Measurements from ENCODE around the gene RPL32. TPM values are rescaled to one million over a fixed set of nuclear protein-coding genes. Genes with fewer than 3 reads are reported as not detected.

RPL32 gene
- total and polyA plus RNA-seq, 2 experiments from 2014 or later: 426 to 947 TPM

- DNase-seq: no peak
- Histone ChIP-seq H3K9me3 (ENCODE audit: low read depth) (no peaks in the 10 kb centered on the region), H3K79me2 (ENCODE audit: insufficient read depth) (no peaks in the 10 kb centered on the region), H2AFZ (no peak overlapping the region), H3K4me1 (ENCODE audit: insufficient read depth) (no peaks in the 10 kb centered on the region), H3K4me3 (no peak overlapping the region), H3K36me3 (ENCODE audit: low read depth) (no peaks in the 10 kb centered on the region), H3K9ac (no peak overlapping the region), H3F3A (ENCODE audit: insufficient read depth) (peaks cover 2% of the 10 kb centered on the region; the same call in 1 of the 2 replicates), H3K9me2 (ENCODE audit: insufficient read depth) (no peaks in the 10 kb centered on the region), H4K20me1 (ENCODE audit: insufficient read depth) (no peaks in the 10 kb centered on the region), H3K27me3 (replicated peaks; ENCODE audit: insufficient read depth) (no peaks in the 10 kb centered on the region), H3K27ac (no peak overlapping the region), H3K4me2 (ENCODE audit: unreplicated experiment) (no peak overlapping the region)
- WGBS, 2 experiments (ENCODE audit: low coverage in 1 of 2, low lambda C conversion rate in 2 of 2, missing lambda C conversion rate in 2 of 2): 90 to 91% methylated on average over 12 of the region's 12 CpGs
- in situ Hi-C loops (cut with MboI): no loop called here
- no peak for TF ChIP-seq EZH2 (IDR thresholded peaks at IDR 0.05; ENCODE audit: insufficient read depth, poor library complexity, severe bottlenecking)
- no peak for TF ChIP-seq EZH2phosphoT487 (IDR thresholded peaks at IDR 0.05; ENCODE audit: insufficient read depth, low read depth)
Measured at GRCh38 chr3:12803371-12803770, 38.0 kb downstream of the RPL32 start.

- 72 to 81% methylated on average over 7 of the region's 7 CpGs for WGBS, 2 experiments (ENCODE audit: low coverage in 1 of 2, low lambda C conversion rate in 2 of 2, missing lambda C conversion rate in 2 of 2)
- Histone ChIP-seq H3K9me3 (ENCODE audit: low read depth) (no peaks in the 10 kb centered on the region), H3K9ac (no peak overlapping the region), H3K4me1 (ENCODE audit: insufficient read depth) (no peaks in the 10 kb centered on the region), H3K27me3 (replicated peaks; ENCODE audit: insufficient read depth) (no peaks in the 10 kb centered on the region), H3K4me2 (ENCODE audit: unreplicated experiment) (no peak overlapping the region), H3F3A (ENCODE audit: insufficient read depth) (peaks cover 12% of the 10 kb centered on the region; the same call in 1 of the 2 replicates), H3K36me3 (ENCODE audit: low read depth) (no peaks in the 10 kb centered on the region), H3K79me2 (ENCODE audit: insufficient read depth) (no peaks in the 10 kb centered on the region), H2AFZ (no peak overlapping the region), H3K27ac (no peak overlapping the region), H3K4me3 (no peak overlapping the region), H3K9me2 (ENCODE audit: insufficient read depth) (no peaks in the 10 kb centered on the region), H4K20me1 (ENCODE audit: insufficient read depth) (no peaks in the 10 kb centered on the region)
- TF ChIP-seq EZH2 (IDR thresholded peaks at IDR 0.05; ENCODE audit: insufficient read depth, poor library complexity, severe bottlenecking) (no peak), EZH2phosphoT487 (IDR thresholded peaks at IDR 0.05; ENCODE audit: insufficient read depth, low read depth) (no peak)
- DNase-seq: no peak
- in situ Hi-C loops (cut with MboI): no loop called here
Measured at GRCh38 chr3:12799525-12800440, 41.6 kb downstream of the RPL32 start.

- TF ChIP-seq EZH2 (IDR thresholded peaks at IDR 0.05; ENCODE audit: insufficient read depth, poor library complexity, severe bottlenecking) (no peak), EZH2phosphoT487 (IDR thresholded peaks at IDR 0.05; ENCODE audit: insufficient read depth, low read depth) (no peak)
- H3K27ac ChIP-seq: no peak overlapping the region
Measured at GRCh38 chr3:12798559-12799179, 42.7 kb downstream of the RPL32 start.

GRCh38 chr3:12797892-12798558, 43.3 kb downstream of the RPL32 start:
- 62 to 65% methylated on average over 8 of the region's 8 CpGs for WGBS, 2 experiments (ENCODE audit: low coverage in 1 of 2, low lambda C conversion rate in 2 of 2, missing lambda C conversion rate in 2 of 2)
- no peak overlapping the region for H3K27ac ChIP-seq

More at GRCh38 chr3:12798559-12799179, 42.7 kb downstream of the RPL32 start:
- Histone ChIP-seq H3K9ac (no peak overlapping the region), H3K4me3 (no peak overlapping the region), H3K4me2 (ENCODE audit: unreplicated experiment) (no peak overlapping the region), H3K9me2 (ENCODE audit: insufficient read depth) (no peaks in the 10 kb centered on the region), H3K79me2 (ENCODE audit: insufficient read depth) (no peaks in the 10 kb centered on the region), H3K4me1 (ENCODE audit: insufficient read depth) (no peaks in the 10 kb centered on the region), H3K9me3 (ENCODE audit: low read depth) (no peaks in the 10 kb centered on the region), H4K20me1 (ENCODE audit: insufficient read depth) (no peaks in the 10 kb centered on the region), H3K36me3 (ENCODE audit: low read depth) (no peaks in the 10 kb centered on the region), H3K27me3 (replicated peaks; ENCODE audit: insufficient read depth) (no peaks in the 10 kb centered on the region), H3F3A (ENCODE audit: insufficient read depth) (peaks cover 12% of the 10 kb centered on the region; the same call in 1 of the 2 replicates), H2AFZ (no peak overlapping the region)
- no peak for DNase-seq
- in situ Hi-C loops (cut with MboI): no loop called here
- 69 to 79% methylated on average over 12 of the region's 12 CpGs for WGBS, 2 experiments (ENCODE audit: low coverage in 1 of 2, low lambda C conversion rate in 2 of 2, missing lambda C conversion rate in 2 of 2)

More at GRCh38 chr3:12797892-12798558, 43.3 kb downstream of the RPL32 start:
- H3F3A ChIP-seq (ENCODE audit: insufficient read depth): peaks cover 12% of the 10 kb centered on the region; the same call in 1 of the 2 replicates
- in situ Hi-C loops (cut with MboI): no loop called here
- no peaks in the 10 kb centered on the region for H3K79me2 ChIP-seq (ENCODE audit: insufficient read depth)
- H3K4me2 ChIP-seq (ENCODE audit: unreplicated experiment): no peak overlapping the region
- H2AFZ ChIP-seq: no peak overlapping the region
- H4K20me1 ChIP-seq (ENCODE audit: insufficient read depth): no peaks in the 10 kb centered on the region
- H3K9me3 ChIP-seq (ENCODE audit: low read depth): no peaks in the 10 kb centered on the region
- no peak for DNase-seq
- TF ChIP-seq EZH2phosphoT487 (IDR thresholded peaks at IDR 0.05; ENCODE audit: insufficient read depth, low read depth) (no peak), EZH2 (IDR thresholded peaks at IDR 0.05; ENCODE audit: insufficient read depth, poor library complexity, severe bottlenecking) (no peak)
- H3K9ac ChIP-seq: no peak overlapping the region
- no peaks in the 10 kb centered on the region for H3K9me2 ChIP-seq (ENCODE audit: insufficient read depth)
- no peak overlapping the region for H3K4me3 ChIP-seq
- no peaks in the 10 kb centered on the region for H3K36me3 ChIP-seq (ENCODE audit: low read depth)
- H3K27me3 ChIP-seq (replicated peaks; ENCODE audit: insufficient read depth): no peaks in the 10 kb centered on the region
- no peaks in the 10 kb centered on the region for H3K4me1 ChIP-seq (ENCODE audit: insufficient read depth)
